Measurements from ENCODE around the gene DNAJC16.

GRCh38 chr1:15508700-15509487 is 17.8 kb upstream of the DNAJC16 start:
- TF ChIP-seq RFX5 (IDR thresholded peaks at IDR 0.05; ENCODE audit: low read depth, low read length) (no peak), USF2 (IDR thresholded peaks at IDR 0.05; ENCODE audit: low read depth, low read length) (no peak), CTCF (conservative IDR thresholded peaks at IDR 0.05; ENCODE audit: low read depth, low read length) (no peak), MAFK (IDR thresholded peaks at IDR 0.05; ENCODE audit: low read depth, low read length) (no peak), RAD21 (IDR thresholded peaks at IDR 0.05; ENCODE audit: low read length) (no peak)

Data from IMR-90 (cell line).